GM23248 (cell line): Measurements from ENCODE around the gene ATP6V1G3. TPM values are rescaled to one million over a fixed set of nuclear protein-coding genes. Genes with fewer than 3 reads are reported as not detected.

Experiments
- DNase-seq: peaks from one replicate; pipeline ENCODE4 v3.0.0-alpha.2; 2015
- H2AFZ ChIP-seq: fragments of 200-600 bp; sonication (generic); 2 replicates; pipeline ENCODE4 v1.6.1; 2016; ENCODE audit warnings: antibody characterized with exemption
- H3F3A ChIP-seq: fragments of 200-600 bp; sonication (generic); 2 replicates; pipeline ENCODE4 v1.6.1; 2016; ENCODE audit warnings: mild to moderate bottlenecking, antibody characterized with exemption, mixed run types; ENCODE audit not compliant: insufficient read depth
- H3K27ac ChIP-seq: fragments of 200-600 bp; sonication (generic); 2 replicates; pipeline ENCODE4 v1.5.1; 2016; ENCODE audit warnings: mild to moderate bottlenecking
- H3K27me3 ChIP-seq: fragments of 200-600 bp; sonication (generic); replicated peaks from 2 replicates; pipeline ENCODE4 v1.6.1; 2016; ENCODE audit warnings: mild to moderate bottlenecking; ENCODE audit not compliant: insufficient read depth
- H3K36me3 ChIP-seq: fragments of 200-600 bp; sonication (generic); 2 replicates; pipeline ENCODE4 v1.6.1; 2016; ENCODE audit warnings: low read depth, mild to moderate bottlenecking
- H3K4me1 ChIP-seq: fragments of 200-600 bp; sonication (generic); 2 replicates; pipeline ENCODE4 v1.6.1; 2016; ENCODE audit warnings: mild to moderate bottlenecking; ENCODE audit not compliant: insufficient read depth
- H3K4me2 ChIP-seq: fragments of 200-600 bp; sonication (generic); one replicate; pipeline ENCODE4 v1.6.1; 2016; ENCODE audit warnings: mild to moderate bottlenecking; ENCODE audit not compliant: unreplicated experiment
- H3K4me3 ChIP-seq: fragments of 200-600 bp; sonication (generic); 2 replicates; pipeline ENCODE4 v1.5.1; 2016; ENCODE audit warnings: mild to moderate bottlenecking
- H3K79me2 ChIP-seq: fragments of 200-600 bp; sonication (generic); 2 replicates; pipeline ENCODE4 v1.6.1; 2016; ENCODE audit warnings: mild to moderate bottlenecking; ENCODE audit not compliant: insufficient read depth
- H3K9ac ChIP-seq: fragments of 200-600 bp; sonication (generic); 2 replicates; pipeline ENCODE4 v1.6.1; 2016; ENCODE audit warnings: mild to moderate bottlenecking
- H3K9me2 ChIP-seq: fragments of 200-600 bp; sonication (generic); 2 replicates; pipeline ENCODE4 v1.6.1; 2016; ENCODE audit warnings: mixed run types, mild to moderate bottlenecking, moderate library complexity; ENCODE audit not compliant: insufficient read depth
- H3K9me3 ChIP-seq: fragments of 200-600 bp; sonication (generic); one replicate; pipeline ENCODE4 v1.6.1; 2017; ENCODE audit warnings: low read depth
- H4K20me1 ChIP-seq: fragments of 200-600 bp; sonication (generic); 2 replicates; pipeline ENCODE4 v1.6.0; 2016; ENCODE audit not compliant: insufficient read depth
- EZH2 ChIP-seq: fragments of 200-600 bp; sonication (generic); IDR thresholded peaks from 2 replicates; pipeline ENCODE4 v1.6.1; 2018; ENCODE audit warnings: antibody characterized with exemption, mild to moderate bottlenecking; ENCODE audit not compliant: insufficient read depth, poor library complexity, severe bottlenecking
- EZH2phosphoT487 ChIP-seq: fragments of 200-600 bp; sonication (generic); IDR thresholded peaks from 2 replicates; pipeline ENCODE4 v1.6.1; 2018; ENCODE audit warnings: antibody characterized with exemption, moderate library complexity, mild to moderate bottlenecking, low read depth; ENCODE audit not compliant: insufficient read depth
- WGBS, 2 experiments: methylation state at CpG; one replicate each; pipeline ENCODE4 v1.1.6; 2015 to 2017; ENCODE audit warnings: low lambda C conversion rate in 2 of 2, low coverage in 1 of 2; ENCODE audit errors: missing lambda C conversion rate in 2 of 2; 5-methylcytosine and 5-hydroxymethylcytosine counted together
- in situ Hi-C: fragments of 300-500 bp; cut with MboI; formaldehyde crosslinking; loops from 2 replicates; pipeline ENCODE4 v1.15.0; 2020
- polyA plus RNA-seq: library from polyadenylated mRNA; unstranded; fragments of >200 nt; fragmentation: Nextera tagmentation; extraction: Ambion mirVana; gene quantifications from 2 replicates; pipeline ENCODE4 v1.2.1, GENCODE V29; 2016
- total RNA-seq: library from RNA; depleted of rRNA; stranded (reverse); fragments of >200 nt; shearing (Covaris generic); gene quantifications from 2 replicates; pipeline ENCODE4 v1.2.3, GENCODE V29; 2014

The ATP6V1G3 gene
- total and polyA plus RNA-seq, 2 experiments from 2014 or later = 1.3 TPM; not detected in 1

DNA sequence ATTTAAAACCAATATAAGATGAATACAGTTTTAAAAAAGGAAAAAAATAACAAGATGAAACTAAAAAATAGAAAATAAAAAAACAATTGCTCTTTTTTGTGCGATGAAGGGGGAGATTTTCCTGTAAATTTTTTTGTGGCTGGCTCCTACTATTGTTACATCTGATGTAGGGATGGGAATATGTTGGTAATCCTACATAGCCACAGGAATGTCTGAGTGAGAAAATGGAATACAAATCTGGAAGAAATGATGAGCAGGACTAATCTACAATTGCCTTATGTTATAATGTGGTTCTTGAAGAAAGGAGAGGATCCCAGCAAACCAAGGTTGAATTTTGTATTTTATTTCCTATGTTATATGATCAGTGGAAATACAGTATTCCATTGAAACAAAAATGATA, 40.9 kb downstream of the ATP6V1G3 start:
- 52 to 55% methylated on average over 1 of the region's 1 CpG for WGBS, 2 experiments
- peak; percentile 53 for DNase-seq
- TF ChIP-seq EZH2phosphoT487 (no peak), EZH2 (no peak)
- Histone ChIP-seq H4K20me1 (no peaks in the 10 kb centered on the region), H3K36me3 (no peaks in the 10 kb centered on the region), H3K4me3 (no peak overlapping the region), H3K9me3 (no peaks in the 10 kb centered on the region), H2AFZ (peak overlapping the region; percentile 29), H3K4me1 (peaks cover 54% of the 10 kb centered on the region), H3F3A (peaks cover 45% of the 10 kb centered on the region), H3K27ac (peak overlapping the region; percentile 74), H3K9ac (no peak overlapping the region), H3K79me2 (no peaks in the 10 kb centered on the region), H3K4me2 (peak overlapping the region; percentile 10), H3K9me2 (no peaks in the 10 kb centered on the region), H3K27me3 (no peaks in the 10 kb centered on the region)
- in situ Hi-C loops = loop anchor here (10.0 kb wide), 1 partner anchor 175 kb away; no protein-coding TSS in a partner anchor

DNA sequence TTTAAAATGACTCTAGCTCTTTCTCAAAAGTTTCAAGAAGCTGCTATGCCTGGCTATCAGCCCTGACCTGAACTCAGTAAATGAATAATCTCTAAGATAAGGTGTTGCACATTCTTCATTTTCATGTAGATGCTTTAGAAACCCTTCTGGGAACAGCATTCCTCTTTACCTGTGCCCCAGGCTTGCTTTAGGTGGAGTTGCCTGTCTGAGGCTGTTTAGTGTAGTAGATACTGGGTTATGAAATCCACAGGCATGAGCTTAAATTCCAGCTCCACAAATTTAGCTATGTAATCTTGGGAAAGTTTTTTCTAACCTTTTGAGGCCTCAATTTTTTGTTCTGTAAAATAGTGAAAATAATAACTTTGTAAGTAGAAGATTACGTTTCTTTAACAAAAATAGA, 41.6 kb downstream of the ATP6V1G3 start:
- peak overlapping the region; percentile 10 for H3K4me2 ChIP-seq
- peaks cover 54% of the 10 kb centered on the region for H3K4me1 ChIP-seq
- no peak overlapping the region for H3K4me3 ChIP-seq

DNA sequence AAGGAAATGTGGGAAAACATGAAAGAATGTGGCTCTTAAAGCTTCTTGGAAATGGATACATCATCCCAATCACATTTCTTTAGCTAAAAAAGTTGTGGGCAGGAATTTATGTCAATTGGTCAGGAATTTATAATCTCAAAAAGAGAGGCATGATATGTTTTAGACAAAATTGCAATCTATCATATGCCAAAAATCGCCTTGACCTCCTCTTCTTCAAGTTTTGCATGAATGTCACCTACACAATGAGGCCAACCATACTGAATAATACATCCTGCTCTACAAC, 42.4 kb downstream of the ATP6V1G3 start:
- Histone ChIP-seq H3K9me2 (no peaks in the 10 kb centered on the region), H2AFZ (no peak overlapping the region), H3K9me3 (no peaks in the 10 kb centered on the region), H3K36me3 (no peaks in the 10 kb centered on the region), H3K27ac (peak overlapping the region; percentile 74), H3K4me3 (no peak overlapping the region), H3F3A (peaks cover 55% of the 10 kb centered on the region), H3K27me3 (no peaks in the 10 kb centered on the region), H3K4me2 (no peak overlapping the region), H3K4me1 (peaks cover 61% of the 10 kb centered on the region), H4K20me1 (no peaks in the 10 kb centered on the region), H3K9ac (no peak overlapping the region; the same call in 1 of the 2 replicates), H3K79me2 (no peaks in the 10 kb centered on the region)
- 84 to 93% methylated on average over 1 of the region's 1 CpG for WGBS, 2 experiments
- DNase-seq = peak; percentile 20
- in situ Hi-C loops = loop anchor here (10.0 kb wide), 1 partner anchor 177 kb away; no protein-coding TSS in a partner anchor
- TF ChIP-seq EZH2phosphoT487 (no peak), EZH2 (no peak)

More for the DNA sequence above, 41.6 kb downstream of the ATP6V1G3 start:
- peak; percentile 47 for DNase-seq
- H2AFZ ChIP-seq = no peak overlapping the region
- H3K9me3 ChIP-seq = no peaks in the 10 kb centered on the region
- H3K9ac ChIP-seq = no peak overlapping the region
- peak overlapping the region; percentile 74 for H3K27ac ChIP-seq
- 98 to 100% methylated on average over 1 of the region's 1 CpG for WGBS, 2 experiments
- H3K9me2 ChIP-seq = no peaks in the 10 kb centered on the region
- TF ChIP-seq EZH2 (no peak), EZH2phosphoT487 (no peak)
- no peaks in the 10 kb centered on the region for H3K79me2 ChIP-seq
- H3K27me3 ChIP-seq = no peaks in the 10 kb centered on the region
- H3F3A ChIP-seq = peaks cover 47% of the 10 kb centered on the region
- in situ Hi-C loops = loop anchor here (10.0 kb wide), 1 partner anchor 176 kb away; no protein-coding TSS in a partner anchor
- no peaks in the 10 kb centered on the region for H4K20me1 ChIP-seq
- no peaks in the 10 kb centered on the region for H3K36me3 ChIP-seq

DNA sequence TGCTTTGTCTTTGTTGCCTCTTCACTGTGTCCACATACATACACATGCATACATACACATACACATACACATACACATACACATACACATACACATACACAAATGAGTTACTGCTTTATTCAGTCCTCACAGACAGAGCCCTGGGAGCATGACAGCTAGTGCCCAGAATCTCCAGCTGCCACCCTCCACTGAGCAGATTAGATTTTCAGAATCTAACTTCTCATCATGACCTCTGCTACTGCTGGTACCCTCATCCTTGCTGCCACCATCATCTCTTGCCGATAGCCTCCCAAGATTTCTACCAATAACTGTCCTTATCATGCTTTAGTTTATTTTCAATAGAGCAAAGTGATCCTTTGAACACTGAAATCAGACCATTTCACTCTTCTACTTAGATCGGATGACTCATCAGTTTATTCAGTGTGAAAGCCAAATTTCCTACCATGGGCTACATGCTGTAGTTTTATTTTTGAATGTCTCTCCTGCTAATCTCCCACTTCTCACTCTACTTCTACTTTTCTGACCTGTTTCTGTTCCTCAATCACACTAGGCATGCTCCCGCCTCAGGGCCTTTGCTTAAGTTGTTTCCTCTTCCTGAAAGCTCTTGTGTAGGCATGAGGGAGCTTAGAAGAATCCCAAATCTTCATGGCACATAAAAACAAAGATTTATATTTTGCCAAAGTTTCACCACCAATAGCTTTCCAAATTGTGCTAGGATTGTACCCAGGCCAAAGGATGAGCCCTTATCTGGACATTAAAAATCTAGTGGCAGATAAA, 43.0 kb downstream of the ATP6V1G3 start:
- Histone ChIP-seq H3K36me3 (no peaks in the 10 kb centered on the region), H4K20me1 (no peaks in the 10 kb centered on the region), H3F3A (peaks cover 56% of the 10 kb centered on the region), H2AFZ (peak overlapping the region; percentile 1; the same call in 1 of the 2 replicates), H3K9me2 (no peaks in the 10 kb centered on the region), H3K27ac (peak overlapping the region; percentile 74), H3K9me3 (no peaks in the 10 kb centered on the region), H3K4me3 (no peak overlapping the region), H3K9ac (peak overlapping the region; percentile 15), H3K79me2 (no peaks in the 10 kb centered on the region), H3K4me2 (peak overlapping the region; percentile 25), H3K4me1 (peaks cover 66% of the 10 kb centered on the region), H3K27me3 (no peaks in the 10 kb centered on the region)
- in situ Hi-C loops = loop anchor here (10.0 kb wide), 1 partner anchor 177 kb away; no protein-coding TSS in a partner anchor
- peak; percentile 86 for DNase-seq
- 47% methylated on average over 3 of the region's 3 CpGs for WGBS, 2 experiments
- no peak for TF ChIP-seq EZH2phosphoT487
- TF ChIP-seq EZH2 = no peak
